HepG2 (cell line): ENCODE measurements around the gene IQSEC1. TPM values are rescaled to one million over a fixed set of nuclear protein-coding genes. Genes with fewer than 3 reads are reported as not detected.

ENCODE experiments used
- ATAC-seq: fragments of 200-7000 bp; cut with Tn5 transposase; 3 replicates; pipeline ENCODE4 v1.9.1; 2020; ENCODE audit warnings: mild to moderate bottlenecking, moderate library complexity
- BruUV-seq: library from RNA; stranded (reverse); fragments of 400-500 nt; replicated peaks from 2 replicates; lab custom pipeline; 2021; lab: Mats Ljungman, UMichigan
- CTCF ChIA-PET: fragments of 300-600 bp; formaldehyde crosslinking; extraction: SDS; loops from one replicate; lab custom pipeline; 2021; ENCODE audit warnings: low total read pairs, inconsistent platforms, low intra/inter-chr PET ratio; lab: Yijun Ruan, JAX
- POLR2A ChIA-PET: fragments of 350-600 bp; sonication (Branson Sonifier 250); formaldehyde crosslinking; loops from one replicate; lab custom pipeline; 2020; ENCODE audit warnings: antibody characterized with exemption, inconsistent platforms; lab: Yijun Ruan, JAX
- DNase-seq: peaks from one replicate; pipeline ENCODE4 v3.0.0-alpha.2; 2015; ENCODE audit warnings: low spot score
- FAIRE-seq: peaks from 3 replicates; lab custom pipeline; 2011; peaks lifted over from hg19 to GRCh38; lab: Jason Lieb, UNC
- H2AFZ ChIP-seq: one replicate; pipeline ENCODE4 v1.6.1; 2011; ENCODE audit warnings: low read length, inconsistent platforms
- H3K27ac ChIP-seq: fragments of 300-600 bp; 3 replicates; pipeline ENCODE4 v1.8.0; 2011; ENCODE audit warnings: mixed run types, mild to moderate bottlenecking, mixed read lengths, low read length, inconsistent platforms; ENCODE audit not compliant: insufficient read depth; ENCODE audit errors: extremely low read length
- H3K27me3 ChIP-seq, 2 experiments: fragments of 200-600 bp in 1 of 2; 2 replicates in 1 of 2; 3 replicates in 1 of 2; pipeline versions ENCODE4 v1.6.0 to v1.8.0; 2011; ENCODE audit warnings: low read length in 2 of 2, mild to moderate bottlenecking in 2 of 2, moderate library complexity in 2 of 2, inconsistent platforms in 1 of 2; ENCODE audit not compliant: insufficient read depth in 2 of 2, control insufficient read depth in 1 of 2
- H3K36me3 ChIP-seq, 2 experiments: fragments of 200-600 bp in 1 of 2; replicated peaks in 1 of 2; 2 replicates in 1 of 2; 3 replicates in 1 of 2; pipeline versions ENCODE4 v1.5.1 to v1.8.0; 2011; ENCODE audit warnings: low read length in 2 of 2, inconsistent platforms in 1 of 2; ENCODE audit not compliant: insufficient read depth in 2 of 2, control insufficient read depth in 1 of 2
- H3K4me1 ChIP-seq: 2 replicates; pipeline ENCODE4 v1.5.1; 2012; ENCODE audit warnings: low read length, inconsistent platforms; ENCODE audit not compliant: insufficient read depth
- H3K4me2 ChIP-seq: 2 replicates; pipeline ENCODE4 v1.6.0; 2011; ENCODE audit warnings: low read depth, low read length, inconsistent platforms
- H3K4me3 ChIP-seq, 3 experiments: fragments of 200-600 bp in 1 of 3; sonication (generic), shearing (Covaris generic) in 1 of 3; replicated peaks in 1 of 3; 2 replicates each; pipeline ENCODE4 v1.5.1; 2011 to 2016; ENCODE audit warnings: low read length in 3 of 3, inconsistent platforms in 2 of 3, low read depth in 2 of 3, mild to moderate bottlenecking in 2 of 3, control low read depth in 1 of 3, mixed read lengths in 1 of 3; ENCODE audit not compliant: insufficient read depth in 1 of 3
- H3K79me2 ChIP-seq: one replicate; pipeline ENCODE4 v1.6.1; 2011; ENCODE audit warnings: low read length, inconsistent platforms; ENCODE audit not compliant: insufficient read depth
- H3K9ac ChIP-seq: 2 replicates; pipeline ENCODE4 v1.6.0; 2011; ENCODE audit warnings: mild to moderate bottlenecking, low read depth, low read length, inconsistent platforms; ENCODE audit not compliant: insufficient read depth
- H3K9me3 ChIP-seq: 2 replicates; pipeline ENCODE4 v1.5.1; 2012; ENCODE audit warnings: mild to moderate bottlenecking, low read length
- H4K20me1 ChIP-seq: 2 replicates; pipeline ENCODE4 v1.6.0; 2011; ENCODE audit warnings: inconsistent platforms, mild to moderate bottlenecking, low read length, moderate library complexity; ENCODE audit not compliant: insufficient read depth
- AHR ChIP-seq: IDR thresholded peaks from 2 replicates; pipeline ENCODE4 v1.6.1; 2018; ENCODE audit warnings: missing genetic modification reagents, missing compliant biosample characterization
- MYC ChIP-seq: sonication (generic); formaldehyde crosslinking; IDR thresholded peaks from 2 replicates; pipeline ENCODE4 v1.9.0; 2021; ENCODE audit warnings: missing genetic modification reagents, borderline replicate concordance
- RAD21 ChIP-seq: fragments of 450-650 bp; formaldehyde crosslinking; IDR thresholded peaks from 2 replicates; pipeline ENCODE4 v1.5.0; 2020; ENCODE audit warnings: mild to moderate bottlenecking
- SRY ChIP-seq: sonication (generic); formaldehyde crosslinking; IDR thresholded peaks from 2 replicates; pipeline ENCODE4 v1.8.0; 2022; ENCODE audit warnings: mild to moderate bottlenecking, missing genetic modification reagents
- ZC3H4 ChIP-seq: sonication (generic); formaldehyde crosslinking; IDR thresholded peaks from 2 replicates; pipeline ENCODE4 v1.4.0; 2020; ENCODE audit warnings: missing genetic modification reagents, borderline replicate concordance
- ZNF274 ChIP-seq: sonication (generic); formaldehyde crosslinking; IDR thresholded peaks from 2 replicates; pipeline ENCODE4 v1.5.1; 2020; ENCODE audit warnings: mild to moderate bottlenecking, missing genetic modification reagents
- ZNF550 ChIP-seq: sonication (generic); formaldehyde crosslinking; IDR thresholded peaks from 2 replicates; pipeline ENCODE4 v1.4.0; 2020; ENCODE audit warnings: mild to moderate bottlenecking, missing genetic modification reagents, borderline replicate concordance
- ZNF839 ChIP-seq: sonication (generic); formaldehyde crosslinking; IDR thresholded peaks from 2 replicates; pipeline ENCODE4 v1.4.0; 2020; ENCODE audit warnings: missing genetic modification reagents, mild to moderate bottlenecking, borderline replicate concordance
- WGBS: methylation state at CpG from one replicate; pipeline ENCODE4 v1.1.6; 2017; ENCODE audit warnings: low lambda C conversion rate; 5-methylcytosine and 5-hydroxymethylcytosine counted together
- in situ Hi-C: cut with HindIII; loops from 2 replicates; pipeline ENCODE4 v1.10.0; 2017; ENCODE audit warnings: low pct_unique_long_range_greater_than_20kb; ENCODE audit not compliant: extremely low pct_ligation_motif_present
- intact Hi-C: fragments of 100-400 bp; cut with micrococcal nuclease; formaldehyde crosslinking; loops from one replicate; pipeline ENCODE4 v1.10.0; 2022; ENCODE audit not compliant: unreplicated experiment
- polyA plus RNA-seq, 8 experiments: library from polyadenylated mRNA; depleted of rRNA in 3 of 8; stranded (reverse) in 7 of 8; unstranded in 1 of 8; fragments of >200 nt; fragmentation: Illumina TruSeq in 4 of 8; extraction: Trizol in 4 of 8; gene quantifications; 2 replicates each; pipeline versions ENCODE4 v1.2.1 to v1.2.3, GENCODE V29; 2011 to 2016; ENCODE audit warnings: low read depth in 4 of 8, missing spikeins in 1 of 8, mixed read lengths in 1 of 8; ENCODE audit not compliant: insufficient read depth in 1 of 8
- total RNA-seq, 5 experiments: library from RNA; depleted of rRNA; stranded (reverse); fragments of >200 nt; fragmentation: Illumina TruSeq; extraction: Trizol; gene quantifications; 2 replicates each; pipeline ENCODE4 v1.2.3, GENCODE V29; 2016; ENCODE audit warnings: low read depth in 1 of 5
- TF ChIP-seq, protein P1 (sequence below): sonication (generic); formaldehyde crosslinking; IDR thresholded peaks from 2 replicates; pipeline ENCODE4 v1.9.0; 2022; ENCODE audit warnings: missing genetic modification reagents, mild to moderate bottlenecking, borderline replicate concordance
- TF ChIP-seq, protein P2 (sequence below): sonication (generic); formaldehyde crosslinking; IDR thresholded peaks from 2 replicates; pipeline ENCODE4 v1.4.0; 2020; ENCODE audit warnings: mild to moderate bottlenecking, missing genetic modification reagents
- TF ChIP-seq, protein P3 (sequence below): sonication (generic); formaldehyde crosslinking; IDR thresholded peaks from 2 replicates; pipeline ENCODE4 v1.5.0; 2020; ENCODE audit warnings: missing genetic modification reagents
- TF ChIP-seq, protein P4 (sequence below): IDR thresholded peaks from 2 replicates; pipeline ENCODE4 v1.6.1; 2016; ENCODE audit warnings: missing compliant biosample characterization, missing genetic modification reagents, borderline replicate concordance

IQSEC1 gene
- total and polyA plus RNA-seq, 2 of the 13 experiments (the other 11 are each of a cell fraction or from before 2014, with no cell fraction given): 17.4 to 20.2 TPM

DNA sequence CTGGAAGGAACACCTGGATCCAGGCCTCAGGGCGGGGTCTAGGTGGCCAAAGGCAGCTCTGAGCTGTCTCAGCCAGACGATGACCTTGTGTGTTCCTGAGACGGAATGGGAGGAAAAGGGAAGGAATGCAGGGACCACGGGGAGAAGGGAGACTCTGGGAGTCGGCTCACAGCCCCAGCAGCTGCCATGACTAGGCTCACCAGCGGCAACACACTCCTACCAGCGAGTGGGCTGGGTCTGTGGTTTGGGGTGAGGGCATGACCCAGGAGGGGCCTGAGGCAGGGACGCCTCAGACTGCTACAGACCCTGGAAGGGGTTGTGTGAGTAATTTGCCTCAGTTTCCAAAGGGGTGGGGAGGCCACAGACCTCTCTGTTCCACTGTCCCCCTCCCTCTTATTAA lies 19.8 kb downstream of the IQSEC1 start:
- Histone ChIP-seq H2AFZ (no peak overlapping the region), H3K27me3 (no peaks in the 10 kb centered on the region), H3K27ac (no peak overlapping the region), H4K20me1 (no peaks in the 10 kb centered on the region; the same call in 1 of the 2 replicates), H3K79me2 (no peaks in the 10 kb centered on the region), H3K4me2 (no peak overlapping the region), H3K9me3 (no peaks in the 10 kb centered on the region), H3K4me3 (no peak overlapping the region), H3K9ac (no peak overlapping the region), H3K36me3 (no peaks in the 10 kb centered on the region), H3K4me1 (peaks cover 14% of the 10 kb centered on the region)
- ATAC-seq: no peak
- FAIRE-seq: no peak
- ChIA-PET CTCF (no interaction called here), POLR2A (no interaction called here)
- DNase-seq: no peak
- BruUV-seq: no TSS peak
- whole genome bisulfite sequencing: 94% methylated on average over 6 of the region's 8 CpGs
- in situ Hi-C loops: no loop called here
- intact Hi-C loops: no loop called here
- no peak for TF ChIP-seq ZNF550 (CRISPR knock-in tag)
- no peak for TF ChIP-seq MYC (CRISPR knock-in tag)
- no peak for TF ChIP-seq ZC3H4
- TF ChIP-seq, protein P1, sequence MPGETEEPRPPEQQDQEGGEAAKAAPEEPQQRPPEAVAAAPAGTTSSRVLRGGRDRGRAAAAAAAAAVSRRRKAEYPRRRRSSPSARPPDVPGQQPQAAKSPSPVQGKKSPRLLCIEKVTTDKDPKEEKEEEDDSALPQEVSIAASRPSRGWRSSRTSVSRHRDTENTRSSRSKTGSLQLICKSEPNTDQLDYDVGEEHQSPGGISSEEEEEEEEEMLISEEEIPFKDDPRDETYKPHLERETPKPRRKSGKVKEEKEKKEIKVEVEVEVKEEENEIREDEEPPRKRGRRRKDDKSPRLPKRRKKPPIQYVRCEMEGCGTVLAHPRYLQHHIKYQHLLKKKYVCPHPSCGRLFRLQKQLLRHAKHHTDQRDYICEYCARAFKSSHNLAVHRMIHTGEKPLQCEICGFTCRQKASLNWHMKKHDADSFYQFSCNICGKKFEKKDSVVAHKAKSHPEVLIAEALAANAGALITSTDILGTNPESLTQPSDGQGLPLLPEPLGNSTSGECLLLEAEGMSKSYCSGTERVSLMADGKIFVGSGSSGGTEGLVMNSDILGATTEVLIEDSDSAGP (CRISPR knock-in tag): no peak
- TF ChIP-seq SRY: no peak
- TF ChIP-seq RAD21: no peak
- TF ChIP-seq ZNF839 (CRISPR knock-in tag): no peak
- no peak for TF ChIP-seq AHR
- TF ChIP-seq, protein P2, sequence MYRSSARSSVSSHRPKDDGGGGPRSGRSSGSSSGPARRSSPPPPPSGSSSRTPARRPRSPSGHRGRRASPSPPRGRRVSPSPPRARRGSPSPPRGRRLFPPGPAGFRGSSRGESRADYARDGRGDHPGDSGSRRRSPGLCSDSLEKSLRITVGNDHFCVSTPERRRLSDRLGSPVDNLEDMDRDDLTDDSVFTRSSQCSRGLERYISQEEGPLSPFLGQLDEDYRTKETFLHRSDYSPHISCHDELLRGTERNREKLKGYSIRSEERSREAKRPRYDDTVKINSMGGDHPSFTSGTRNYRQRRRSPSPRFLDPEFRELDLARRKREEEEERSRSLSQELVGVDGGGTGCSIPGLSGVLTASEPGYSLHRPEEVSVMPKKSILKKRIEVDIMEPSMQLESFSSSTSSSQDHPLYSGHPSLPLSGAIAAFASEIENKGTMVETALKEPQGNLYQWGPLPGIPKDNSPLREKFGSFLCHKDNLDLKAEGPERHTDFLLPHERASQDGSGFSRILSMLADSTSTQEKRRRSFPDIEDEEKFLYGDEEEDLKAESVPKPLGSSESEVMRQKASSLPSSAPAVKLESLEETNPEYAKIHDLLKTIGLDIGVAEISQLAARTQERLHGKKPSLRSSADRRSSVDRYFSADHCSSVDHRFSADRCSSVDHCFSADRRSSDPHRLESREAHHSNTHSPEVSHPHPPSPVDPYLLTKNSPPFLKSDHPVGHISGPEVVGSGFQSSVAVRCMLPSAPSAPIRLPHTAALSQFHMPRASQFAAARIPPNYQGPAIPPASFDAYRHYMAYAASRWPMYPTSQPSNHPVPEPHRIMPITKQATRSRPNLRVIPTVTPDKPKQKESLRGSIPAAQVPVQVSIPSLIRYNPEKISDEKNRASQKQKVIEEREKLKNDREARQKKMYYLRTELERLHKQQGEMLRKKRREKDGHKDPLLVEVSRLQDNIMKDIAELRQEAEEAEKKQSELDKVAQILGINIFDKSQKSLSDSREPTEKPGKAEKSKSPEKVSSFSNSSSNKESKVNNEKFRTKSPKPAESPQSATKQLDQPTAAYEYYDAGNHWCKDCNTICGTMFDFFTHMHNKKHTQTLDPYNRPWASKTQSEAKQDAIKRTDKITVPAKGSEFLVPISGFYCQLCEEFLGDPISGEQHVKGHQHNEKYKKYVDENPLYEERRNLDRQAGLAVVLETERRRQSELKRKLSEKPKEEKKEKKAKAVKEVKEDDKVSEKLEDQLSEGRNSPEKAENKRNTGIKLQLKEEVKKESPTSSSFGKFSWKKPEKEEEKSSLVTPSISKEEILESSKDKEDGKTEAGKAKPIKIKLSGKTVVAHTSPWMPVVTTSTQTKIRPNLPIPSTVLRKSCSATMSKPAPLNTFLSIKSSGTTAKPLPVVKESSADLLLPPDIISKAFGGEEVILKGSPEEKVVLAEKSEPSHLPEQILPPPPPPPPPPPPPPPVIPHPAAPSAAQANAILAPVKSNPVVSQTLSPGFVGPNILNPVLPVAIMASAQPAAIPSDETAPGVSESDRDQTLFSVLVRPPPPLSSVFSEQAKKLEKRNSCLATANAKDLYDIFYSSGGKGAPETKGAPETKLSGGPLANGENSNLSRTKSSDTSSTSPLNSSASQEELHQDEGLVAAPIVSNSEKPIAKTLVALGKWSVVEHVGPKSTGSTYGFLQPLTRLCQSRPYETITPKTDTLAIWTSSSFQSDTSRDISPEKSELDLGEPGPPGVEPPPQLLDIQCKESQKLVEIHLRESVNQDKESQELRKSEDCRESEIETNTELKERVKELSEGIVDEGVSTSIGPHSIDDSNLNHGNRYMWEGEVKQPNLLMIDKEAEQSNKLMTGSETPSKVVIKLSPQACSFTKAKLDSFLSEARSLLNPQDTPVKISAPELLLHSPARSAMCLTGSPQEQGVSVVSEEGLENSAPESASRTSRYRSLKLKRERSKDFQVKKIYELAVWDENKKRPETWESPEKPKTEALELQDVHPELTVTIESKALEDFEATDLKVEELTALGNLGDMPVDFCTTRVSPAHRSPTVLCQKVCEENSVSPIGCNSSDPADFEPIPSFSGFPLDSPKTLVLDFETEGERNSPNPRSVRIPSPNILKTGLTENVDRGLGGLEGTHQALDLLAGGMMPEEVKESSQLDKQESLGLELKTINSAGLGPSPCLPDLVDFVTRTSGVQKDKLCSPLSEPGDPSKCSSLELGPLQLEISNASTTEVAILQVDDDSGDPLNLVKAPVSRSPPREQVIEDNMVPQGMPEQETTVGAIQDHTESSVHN (CRISPR knock-in tag): no peak
- TF ChIP-seq, protein P3, sequence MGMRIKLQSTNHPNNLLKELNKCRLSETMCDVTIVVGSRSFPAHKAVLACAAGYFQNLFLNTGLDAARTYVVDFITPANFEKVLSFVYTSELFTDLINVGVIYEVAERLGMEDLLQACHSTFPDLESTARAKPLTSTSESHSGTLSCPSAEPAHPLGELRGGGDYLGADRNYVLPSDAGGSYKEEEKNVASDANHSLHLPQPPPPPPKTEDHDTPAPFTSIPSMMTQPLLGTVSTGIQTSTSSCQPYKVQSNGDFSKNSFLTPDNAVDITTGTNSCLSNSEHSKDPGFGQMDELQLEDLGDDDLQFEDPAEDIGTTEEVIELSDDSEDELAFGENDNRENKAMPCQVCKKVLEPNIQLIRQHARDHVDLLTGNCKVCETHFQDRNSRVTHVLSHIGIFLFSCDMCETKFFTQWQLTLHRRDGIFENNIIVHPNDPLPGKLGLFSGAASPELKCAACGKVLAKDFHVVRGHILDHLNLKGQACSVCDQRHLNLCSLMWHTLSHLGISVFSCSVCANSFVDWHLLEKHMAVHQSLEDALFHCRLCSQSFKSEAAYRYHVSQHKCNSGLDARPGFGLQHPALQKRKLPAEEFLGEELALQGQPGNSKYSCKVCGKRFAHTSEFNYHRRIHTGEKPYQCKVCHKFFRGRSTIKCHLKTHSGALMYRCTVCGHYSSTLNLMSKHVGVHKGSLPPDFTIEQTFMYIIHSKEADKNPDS (CRISPR knock-in tag): no peak
- TF ChIP-seq, protein P4, sequence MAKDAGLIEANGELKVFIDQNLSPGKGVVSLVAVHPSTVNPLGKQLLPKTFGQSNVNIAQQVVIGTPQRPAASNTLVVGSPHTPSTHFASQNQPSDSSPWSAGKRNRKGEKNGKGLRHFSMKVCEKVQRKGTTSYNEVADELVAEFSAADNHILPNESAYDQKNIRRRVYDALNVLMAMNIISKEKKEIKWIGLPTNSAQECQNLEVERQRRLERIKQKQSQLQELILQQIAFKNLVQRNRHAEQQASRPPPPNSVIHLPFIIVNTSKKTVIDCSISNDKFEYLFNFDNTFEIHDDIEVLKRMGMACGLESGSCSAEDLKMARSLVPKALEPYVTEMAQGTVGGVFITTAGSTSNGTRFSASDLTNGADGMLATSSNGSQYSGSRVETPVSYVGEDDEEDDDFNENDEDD (CRISPR knock-in tag): no peak
- no peak for TF ChIP-seq ZNF274
